Type B pancreatic cell (in vitro differentiated cells): Measurements from ENCODE around the gene HAGH. TPM values are rescaled to one million over a fixed set of nuclear protein-coding genes. Genes with fewer than 3 reads are reported as not detected.
A peak's percentile ranks its signal among the peaks of the same experiment; 100 is the strongest.

ENCODE experiments used
- DNase-seq: peaks from one replicate; pipeline ENCODE4 v3.0.0; 2021; ENCODE audit warnings: mixed read lengths; ENCODE audit not compliant: unreplicated experiment; ENCODE audit errors: extremely low spot score
- H3K27ac Mint-ChIP-seq: 2 replicates; pipeline ENCODE4 v1.8.0; 2021; ENCODE audit warnings: mild to moderate bottlenecking, mixed read lengths
- H3K27me3 Mint-ChIP-seq: 2 replicates; pipeline ENCODE4 v1.8.0; 2021; ENCODE audit warnings: mixed read lengths
- H3K36me3 Mint-ChIP-seq: 2 replicates; pipeline ENCODE4 v1.8.0; 2021; ENCODE audit warnings: mixed read lengths
- H3K4me1 Mint-ChIP-seq: one replicate; pipeline ENCODE4 v1.8.0; 2021; ENCODE audit warnings: mixed read lengths; ENCODE audit not compliant: unreplicated experiment
- H3K4me3 Mint-ChIP-seq: 2 replicates; pipeline ENCODE4 v1.8.0; 2021; ENCODE audit warnings: mild to moderate bottlenecking, mixed read lengths
- H3K9me3 Mint-ChIP-seq: 2 replicates; pipeline ENCODE4 v1.8.0; 2021; ENCODE audit warnings: mixed read lengths
- CTCF ChIP-seq: fragments of 200-600 bp; sonication (generic); conservative IDR thresholded peaks from 2 replicates; pipeline ENCODE4 v1.5.0; 2021; ENCODE audit warnings: antibody characterized with exemption, mild to moderate bottlenecking
- total RNA-seq: library from RNA; stranded (reverse); gene quantifications from 2 replicates; pipeline ENCODE4 v1.2.1, GENCODE V29; 2021; ENCODE audit warnings: low replicate concordance

HAGH gene
- total RNA-seq, 1 donor from 2014 or later, result 36.7 TPM

GRCh38 chr16:1865902-1866690 is 39.5 kb upstream of the HAGH start:
- Mint-ChIP-seq H3K27me3 (peaks cover 51% of the 10 kb centered on the region), H3K9me3 (no peaks in the 10 kb centered on the region), H3K4me3 (no peak overlapping the region), H3K36me3 (no peaks in the 10 kb centered on the region), H3K4me1 (no peaks in the 10 kb centered on the region), H3K27ac (no peak overlapping the region)
- no peak for DNase-seq
- no peak for TF ChIP-seq CTCF

GRCh38 chr16:1863681-1864460 is 37.2 kb upstream of the HAGH start:
- H3K27ac Mint-ChIP-seq, result no peak overlapping the region
- no peak overlapping the region for H3K4me3 Mint-ChIP-seq
- DNase-seq, result no peak
- H3K36me3 Mint-ChIP-seq, result no peaks in the 10 kb centered on the region
- H3K4me1 Mint-ChIP-seq, result no peaks in the 10 kb centered on the region
- TF ChIP-seq CTCF, result peak; percentile 85
- H3K9me3 Mint-ChIP-seq, result no peaks in the 10 kb centered on the region
- H3K27me3 Mint-ChIP-seq, result peaks cover 59% of the 10 kb centered on the region

- DNase-seq, result no peak
- TF ChIP-seq CTCF, result no peak
- Mint-ChIP-seq H3K27me3 (peaks cover 73% of the 10 kb centered on the region), H3K9me3 (no peaks in the 10 kb centered on the region), H3K36me3 (no peaks in the 10 kb centered on the region), H3K27ac (no peak overlapping the region), H3K4me3 (no peak overlapping the region), H3K4me1 (no peaks in the 10 kb centered on the region)
These were observed 35.8 kb upstream of the HAGH start for GRCh38 chr16:1862394-1862793.

GRCh38 chr16:1861730-1862129 is 35.1 kb upstream of the HAGH start:
- no peak for DNase-seq
- Mint-ChIP-seq H3K27me3 (peaks cover 78% of the 10 kb centered on the region), H3K36me3 (no peaks in the 10 kb centered on the region), H3K27ac (no peak overlapping the region), H3K4me3 (no peak overlapping the region), H3K9me3 (no peaks in the 10 kb centered on the region), H3K4me1 (no peaks in the 10 kb centered on the region)
- TF ChIP-seq CTCF, result no peak

DNA sequence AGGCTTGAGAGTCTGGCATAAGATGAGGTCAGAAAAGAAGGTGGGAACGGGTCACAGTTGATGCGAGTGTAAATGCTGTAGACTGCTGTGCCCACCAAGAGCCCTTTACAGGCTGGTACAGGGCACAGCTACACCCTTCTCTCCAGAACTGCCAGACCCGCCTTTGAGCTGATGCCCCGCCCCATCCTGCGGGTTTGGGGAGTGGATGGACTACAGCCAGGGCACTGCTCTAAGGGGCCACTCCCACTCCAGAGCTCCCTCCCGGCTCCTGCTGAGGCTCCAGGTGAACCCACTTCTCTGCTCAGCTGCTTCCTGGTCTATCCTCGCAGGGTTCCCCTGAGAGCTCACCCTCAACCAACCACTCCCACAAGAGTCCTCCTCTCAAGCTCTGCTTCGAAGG is 33.0 kb upstream of the HAGH start:
- no peak for DNase-seq
- Mint-ChIP-seq H3K9me3 (no peaks in the 10 kb centered on the region), H3K36me3 (no peaks in the 10 kb centered on the region), H3K27ac (no peak overlapping the region), H3K4me3 (no peak overlapping the region), H3K4me1 (no peaks in the 10 kb centered on the region), H3K27me3 (peaks cover 73% of the 10 kb centered on the region)
- no peak for TF ChIP-seq CTCF
